Measurements from ENCODE around the gene FBXO46.

GRCh38 chr19:45729800-45730290 is 851 bp downstream of the FBXO46 start:
- TF ChIP-seq, protein P1, sequence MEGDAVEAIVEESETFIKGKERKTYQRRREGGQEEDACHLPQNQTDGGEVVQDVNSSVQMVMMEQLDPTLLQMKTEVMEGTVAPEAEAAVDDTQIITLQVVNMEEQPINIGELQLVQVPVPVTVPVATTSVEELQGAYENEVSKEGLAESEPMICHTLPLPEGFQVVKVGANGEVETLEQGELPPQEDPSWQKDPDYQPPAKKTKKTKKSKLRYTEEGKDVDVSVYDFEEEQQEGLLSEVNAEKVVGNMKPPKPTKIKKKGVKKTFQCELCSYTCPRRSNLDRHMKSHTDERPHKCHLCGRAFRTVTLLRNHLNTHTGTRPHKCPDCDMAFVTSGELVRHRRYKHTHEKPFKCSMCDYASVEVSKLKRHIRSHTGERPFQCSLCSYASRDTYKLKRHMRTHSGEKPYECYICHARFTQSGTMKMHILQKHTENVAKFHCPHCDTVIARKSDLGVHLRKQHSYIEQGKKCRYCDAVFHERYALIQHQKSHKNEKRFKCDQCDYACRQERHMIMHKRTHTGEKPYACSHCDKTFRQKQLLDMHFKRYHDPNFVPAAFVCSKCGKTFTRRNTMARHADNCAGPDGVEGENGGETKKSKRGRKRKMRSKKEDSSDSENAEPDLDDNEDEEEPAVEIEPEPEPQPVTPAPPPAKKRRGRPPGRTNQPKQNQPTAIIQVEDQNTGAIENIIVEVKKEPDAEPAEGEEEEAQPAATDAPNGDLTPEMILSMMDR (IDR thresholded peaks at IDR 0.05; ENCODE audit: extremely low read depth in 1 of 2, insufficient read depth in 1 of 2, low read depth in 1 of 2, low read length in 2 of 2), result no peak
- TF ChIP-seq POLR2AphosphoS5 (IDR thresholded peaks at IDR 0.05; ENCODE audit: insufficient read depth, low read depth, low read length) (no peak), EZH2 (IDR thresholded peaks at IDR 0.05; ENCODE audit: borderline replicate concordance, low read depth, low read length, severe bottlenecking) (no peak), FOS (IDR thresholded peaks at IDR 0.05; ENCODE audit: borderline replicate concordance, insufficient read depth, low read length) (no peak), POLR2A (IDR thresholded peaks at IDR 0.05; ENCODE audit: low read depth, low read length) (no peak), MAX (IDR thresholded peaks at IDR 0.05; ENCODE audit: insufficient read depth, insufficient read length) (no peak), MYC (IDR thresholded peaks at IDR 0.05; ENCODE audit: low read depth, low read length) (no peak), GATA2 (IDR thresholded peaks at IDR 0.05; ENCODE audit: insufficient read depth, insufficient read length, low read depth, low read length) (no peak)

Measured in endothelial cell of umbilical vein (primary cell).